GM18511 (cell line): ENCODE measurements around the gene RASA4.
"Not testable (repeated sequence)": the region's sequence is repeated elsewhere in the genome, so short reads cannot be mapped to it uniquely, and the experiment has no call there.

Source experiments
- ATAC-seq: cut with Tn5 transposase; IDR thresholded peaks from one replicate; pipeline ENCODE4 v1.9.1; 2021; ENCODE audit warnings: mild to moderate bottlenecking, moderate library complexity; ENCODE audit not compliant: unreplicated experiment

RASA4 gene

DNA sequence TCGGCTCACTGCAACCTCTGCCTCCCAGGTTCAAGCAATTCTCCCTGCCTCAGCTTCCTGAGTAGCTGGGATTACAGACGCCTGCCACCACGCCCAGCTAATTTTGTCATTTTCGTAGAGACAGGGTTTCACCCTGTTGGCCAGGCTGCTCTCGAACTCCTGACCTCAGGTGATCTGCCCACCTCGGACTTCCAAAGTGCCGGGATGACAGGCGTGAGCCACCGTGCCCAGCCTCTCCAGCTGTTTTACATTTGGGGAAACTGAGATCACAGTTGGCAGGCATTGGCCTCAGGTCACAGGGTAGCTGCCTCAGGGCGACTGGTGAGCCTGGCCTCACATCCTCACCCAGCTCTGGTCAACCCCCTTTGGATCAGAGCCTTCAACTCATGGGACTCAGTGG, 6.8 kb downstream of the RASA4 start:
- ATAC-seq: not testable (repeated sequence)

DNA sequence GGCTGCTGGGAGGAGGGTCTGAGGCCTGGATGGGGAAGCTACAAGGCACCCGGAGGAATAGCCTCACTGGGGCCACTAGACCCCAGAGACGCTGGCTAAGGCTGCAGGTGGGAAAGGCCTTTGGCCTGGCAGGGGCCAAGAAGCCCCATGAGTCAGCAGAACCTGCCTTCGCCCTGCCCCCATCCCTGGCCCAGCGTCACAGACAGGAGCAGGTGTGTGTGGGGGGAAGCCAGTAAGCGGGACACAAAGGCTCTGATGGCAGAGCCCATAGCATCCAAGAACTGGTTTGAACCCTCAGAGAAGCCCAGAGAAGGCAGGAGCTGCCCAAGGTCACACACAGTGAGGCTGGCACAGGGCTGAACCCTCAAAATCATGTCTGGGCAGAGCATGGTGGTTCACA, 9.7 kb downstream of the RASA4 start:
- not testable (repeated sequence) for ATAC-seq

DNA sequence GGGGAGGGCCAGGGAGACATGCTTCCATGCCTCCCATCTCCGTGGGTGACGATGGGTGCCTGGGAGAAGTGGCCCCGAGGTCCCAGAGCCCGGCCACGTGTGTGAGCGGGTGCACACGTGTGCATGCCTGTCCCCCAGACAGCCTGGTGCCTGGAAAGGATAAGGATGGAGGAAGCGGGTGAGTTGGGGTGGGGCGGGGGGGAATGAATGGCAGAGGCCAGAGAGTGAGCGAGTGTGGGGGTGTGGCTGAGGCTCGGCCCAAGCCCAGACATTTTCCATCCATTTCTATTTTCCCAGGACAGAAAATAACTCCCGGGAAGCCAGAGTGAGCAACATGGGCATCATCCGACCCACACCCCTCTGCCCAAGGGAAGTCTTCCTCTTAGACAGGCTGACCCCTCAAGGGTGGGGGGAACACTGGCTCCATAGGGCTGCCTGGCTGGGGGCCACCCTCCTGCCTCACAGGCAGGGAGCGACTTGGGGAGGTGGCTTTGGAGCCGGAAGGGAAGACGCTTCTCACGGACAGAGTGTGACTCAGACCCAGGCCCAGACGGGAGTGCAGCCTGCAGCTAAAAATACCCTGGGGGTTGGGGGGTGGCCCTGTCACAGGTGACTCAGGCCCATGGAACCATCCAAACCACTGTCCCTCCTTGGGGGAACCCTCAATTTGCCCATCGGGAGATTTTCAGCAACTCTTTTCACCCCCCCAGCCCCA, 12.0 kb downstream of the RASA4 start:
- ATAC-seq: not testable (repeated sequence)

DNA sequence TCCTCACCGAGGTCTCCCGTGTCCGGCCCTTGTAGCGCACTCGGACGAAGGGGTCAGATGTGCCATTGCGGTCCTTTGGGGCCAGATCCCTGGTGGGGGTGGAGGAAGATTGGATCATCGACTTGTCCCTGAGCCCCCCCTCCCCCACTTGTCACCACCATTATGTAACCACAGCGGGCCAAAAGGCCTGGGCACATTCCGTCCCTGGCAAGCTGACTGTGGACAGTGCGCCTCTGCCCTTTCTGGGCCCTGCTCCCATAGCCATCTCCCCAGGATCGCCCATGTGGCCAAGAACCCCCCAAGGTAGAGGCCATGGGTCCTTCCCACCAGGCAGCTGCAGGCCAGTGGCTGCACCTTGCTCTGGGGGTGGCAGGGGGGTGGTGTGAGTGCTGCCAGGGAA, 14.2 kb downstream of the RASA4 start:
- not testable (repeated sequence) for ATAC-seq

DNA sequence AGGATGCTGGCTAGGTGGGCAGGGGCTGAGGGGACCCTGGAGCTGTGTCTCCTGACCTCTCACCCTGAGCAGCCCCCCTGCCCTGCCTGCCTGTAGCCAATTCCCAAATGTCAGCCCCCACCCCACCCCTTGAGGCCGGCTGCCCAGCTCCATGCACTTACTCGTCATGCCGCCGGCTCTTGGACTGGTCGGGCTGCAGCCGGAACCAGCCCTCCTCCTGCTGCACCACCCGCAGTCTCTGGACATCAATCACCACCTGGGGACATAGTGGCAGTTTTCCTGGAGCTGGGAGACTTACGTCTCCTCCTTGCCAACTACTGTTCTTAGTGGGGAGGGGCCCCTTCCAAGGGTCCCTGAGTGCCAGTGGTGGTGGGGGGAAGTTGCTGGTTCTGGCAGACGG, 16.9 kb downstream of the RASA4 start:
- not testable (repeated sequence) for ATAC-seq

DNA sequence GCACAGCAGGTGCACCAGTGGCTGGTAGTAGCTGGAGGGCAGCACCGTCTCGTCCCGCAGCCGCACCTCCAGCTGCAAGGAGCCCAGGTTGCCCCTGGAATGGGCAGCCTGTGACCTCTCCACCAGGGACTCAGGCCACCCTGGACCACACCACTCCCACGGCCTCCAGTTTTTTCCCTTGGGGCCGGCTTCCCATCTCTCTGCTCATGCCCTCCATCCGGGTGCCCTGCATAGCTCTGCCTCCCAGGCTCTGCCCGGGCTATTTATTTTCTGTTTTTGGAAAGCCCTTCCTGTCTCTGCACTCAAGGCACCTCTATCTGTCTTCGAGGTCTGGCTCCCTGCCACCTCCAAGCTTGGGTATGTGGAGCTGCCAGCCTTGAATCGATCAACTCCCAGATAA, 20.5 kb downstream of the RASA4 start:
- ATAC-seq: not testable (repeated sequence)

DNA sequence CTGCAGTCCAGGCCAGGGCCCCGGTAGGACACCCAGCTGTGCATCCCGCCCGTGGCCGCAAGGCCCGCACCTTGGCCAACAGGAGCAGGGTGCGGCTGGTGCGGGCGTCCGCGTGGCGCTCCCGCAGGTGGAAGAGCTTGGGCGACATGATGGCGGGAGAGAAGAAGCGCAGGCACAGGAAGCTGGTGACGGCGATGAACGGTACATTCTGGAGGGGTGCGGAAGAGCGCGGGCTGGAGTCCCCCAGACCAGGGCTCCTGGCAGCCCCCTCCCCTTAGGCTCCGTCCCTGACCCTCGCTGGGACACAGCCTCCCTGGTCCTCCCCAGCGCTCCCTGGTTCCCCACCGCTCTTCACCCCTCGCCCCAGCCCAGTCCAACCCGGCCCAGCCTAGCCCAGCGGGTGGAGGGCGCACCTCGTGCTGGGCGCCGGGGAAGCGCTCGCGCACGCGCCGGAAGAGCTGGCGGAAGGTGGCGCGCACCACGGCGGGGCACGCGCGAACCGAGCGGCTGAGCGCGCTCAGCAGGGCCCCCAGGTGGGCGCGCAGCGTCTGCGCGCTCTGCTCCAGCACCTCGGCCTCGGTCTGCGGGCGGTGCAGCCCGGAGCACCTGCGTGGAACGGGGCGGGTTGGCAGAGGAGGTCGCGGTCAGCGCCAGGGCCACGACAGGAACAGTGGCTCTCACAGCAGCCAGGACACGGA, 22.8 kb downstream of the RASA4 start:
- peak; percentile 73 for ATAC-seq

DNA sequence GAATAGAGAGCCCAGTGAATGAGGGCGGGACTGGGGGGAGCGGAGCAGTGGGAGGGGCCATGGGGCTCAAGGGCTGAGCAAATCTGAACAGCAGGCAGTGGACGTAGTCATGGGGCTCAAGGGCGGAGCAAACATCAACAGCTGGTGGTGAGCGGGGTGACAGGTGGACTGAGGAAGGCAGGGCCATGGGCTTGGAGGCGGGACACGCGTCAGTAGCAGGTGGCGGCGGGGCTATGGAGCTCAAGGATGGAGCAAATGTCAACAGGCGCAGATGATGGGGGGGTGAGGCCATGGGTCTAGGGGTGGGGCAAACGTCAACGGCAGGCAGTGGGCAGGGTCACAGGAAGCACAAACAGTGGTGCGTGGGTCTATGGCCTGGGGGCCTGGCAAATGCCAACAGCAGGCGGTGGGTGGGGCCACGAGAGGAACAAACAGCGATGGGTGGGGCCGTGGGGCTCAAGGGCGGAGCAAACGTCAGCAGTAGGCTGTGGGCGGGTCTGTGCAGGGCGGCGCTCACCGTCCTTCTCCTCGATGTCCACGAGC, 24.0 kb downstream of the RASA4 start:
- peak; percentile 52 for ATAC-seq

DNA sequence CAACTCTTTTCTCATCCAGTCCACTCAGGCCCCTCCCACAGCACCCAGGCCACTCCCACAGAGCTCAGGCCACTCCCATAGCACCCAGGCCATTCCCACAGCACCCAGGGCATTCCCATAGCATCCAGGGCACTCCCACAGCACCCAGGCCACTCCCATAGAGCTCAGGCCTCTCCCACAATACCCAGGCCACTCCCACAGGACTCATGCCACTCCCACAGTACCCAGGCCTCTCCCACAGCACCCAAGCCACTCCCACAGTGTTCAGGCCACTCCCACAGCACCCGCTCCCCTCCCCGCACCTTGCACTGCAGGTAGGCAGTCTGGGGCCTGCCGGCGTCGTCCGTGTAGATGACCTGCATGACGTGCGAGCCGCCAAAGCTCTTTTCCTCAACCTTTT, 26.7 kb downstream of the RASA4 start:
- ATAC-seq: peak; percentile 40

DNA sequence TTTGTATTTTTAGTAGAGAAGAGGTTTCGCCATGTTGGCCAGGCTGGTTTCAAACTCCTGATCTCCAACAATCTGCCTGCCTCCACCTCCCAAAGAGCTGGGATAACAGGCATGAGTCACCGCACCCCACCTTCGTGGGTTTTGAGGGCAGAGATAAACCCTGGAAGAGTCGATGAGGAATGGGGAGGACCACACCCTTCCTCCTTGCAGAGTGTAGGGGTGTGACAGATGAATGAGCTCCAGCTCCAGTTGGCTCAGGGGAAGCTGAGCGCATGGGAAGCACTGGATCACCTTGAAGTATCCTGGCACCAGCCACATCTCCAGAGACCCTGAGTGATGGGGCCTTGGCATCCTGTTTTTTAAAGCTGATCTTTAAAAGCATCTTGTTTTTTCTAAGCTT, 33.1 kb downstream of the RASA4 start:
- ATAC-seq: not testable (repeated sequence)

DNA sequence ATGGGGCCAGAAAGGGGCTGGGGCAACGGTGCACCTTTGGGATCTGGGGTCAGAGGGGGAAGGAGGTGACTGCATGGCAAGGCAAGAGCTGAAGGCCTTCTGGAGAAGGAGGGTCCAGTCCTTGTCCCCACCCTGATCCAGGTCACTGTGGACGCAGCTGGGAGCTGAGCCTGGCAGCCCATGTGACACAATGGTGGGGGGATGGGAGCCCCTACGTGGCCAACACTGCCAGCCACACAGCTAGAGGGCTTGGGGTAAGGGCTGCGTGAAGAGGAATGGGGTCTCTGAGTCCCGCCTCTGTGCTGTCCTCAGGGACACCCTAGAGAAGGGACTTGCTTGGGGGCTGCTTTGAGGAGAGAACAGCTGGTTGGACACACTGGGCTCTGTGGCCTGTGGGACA, 34.8 kb downstream of the RASA4 start:
- not testable (repeated sequence) for ATAC-seq

DNA sequence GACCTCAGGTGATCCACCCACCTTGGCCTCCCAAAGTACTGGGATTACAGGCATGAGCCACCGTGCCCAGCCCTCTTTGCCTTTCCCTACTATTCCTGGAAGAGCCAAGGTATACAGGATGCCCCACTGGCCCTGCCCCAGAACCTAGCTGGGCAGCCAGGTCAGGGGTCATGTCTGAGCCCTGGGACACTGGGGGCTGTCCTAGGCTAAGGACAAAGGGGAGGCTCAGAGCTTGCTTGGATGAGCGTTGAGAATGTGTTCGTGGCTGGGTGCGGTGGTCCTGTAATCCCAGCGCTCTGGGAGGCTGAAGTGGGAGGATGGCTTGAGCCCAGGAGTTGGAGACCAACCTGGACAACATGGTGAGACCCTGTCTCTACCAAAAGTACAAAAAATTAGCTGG, 38.1 kb downstream of the RASA4 start:
- ATAC-seq: not testable (repeated sequence)

DNA sequence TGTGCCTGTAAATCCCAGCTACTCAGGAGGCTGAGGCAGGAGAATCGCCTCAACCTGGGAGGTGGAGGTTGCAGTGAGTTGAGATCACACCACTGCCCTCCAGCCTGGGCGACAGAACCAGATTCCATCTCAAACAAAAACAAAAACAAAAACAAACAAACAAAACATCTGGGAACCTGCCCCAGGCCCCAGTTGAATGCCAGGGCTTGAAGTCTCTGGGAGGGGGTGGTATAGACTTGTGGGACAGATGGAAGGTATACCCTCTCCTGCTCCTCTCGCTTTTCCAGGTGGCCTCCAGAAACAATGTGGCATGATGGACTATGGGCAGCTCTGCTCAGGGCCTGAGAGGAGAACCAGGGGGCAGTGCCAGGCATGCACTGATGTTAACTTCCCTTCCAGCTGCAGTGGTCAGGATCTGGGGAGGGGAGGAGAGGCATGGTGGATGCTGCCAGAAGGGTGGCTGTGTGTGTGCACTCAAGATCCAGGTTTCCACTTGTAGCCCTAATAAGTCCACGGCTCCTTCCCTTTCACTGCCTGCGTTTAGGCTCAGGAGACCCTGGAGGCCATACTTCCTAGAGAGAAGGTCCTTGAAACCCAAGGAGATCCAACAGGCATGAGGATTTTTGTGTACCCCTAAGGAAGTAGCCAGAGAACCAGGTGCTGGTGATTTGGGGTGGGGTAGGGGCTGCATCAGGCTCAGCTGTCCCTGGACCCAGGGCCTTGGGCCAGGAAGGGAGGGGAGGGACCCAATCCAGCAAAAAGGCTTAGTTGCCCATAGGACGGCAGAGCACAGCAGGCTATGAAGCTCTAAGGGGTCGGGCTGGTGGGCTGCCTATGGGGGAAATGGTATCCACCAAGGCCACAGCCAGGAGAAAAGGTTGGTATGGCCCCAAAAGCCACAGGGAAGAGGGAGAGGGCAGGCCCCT, 39.0 kb downstream of the RASA4 start:
- not testable (repeated sequence) for ATAC-seq

DNA sequence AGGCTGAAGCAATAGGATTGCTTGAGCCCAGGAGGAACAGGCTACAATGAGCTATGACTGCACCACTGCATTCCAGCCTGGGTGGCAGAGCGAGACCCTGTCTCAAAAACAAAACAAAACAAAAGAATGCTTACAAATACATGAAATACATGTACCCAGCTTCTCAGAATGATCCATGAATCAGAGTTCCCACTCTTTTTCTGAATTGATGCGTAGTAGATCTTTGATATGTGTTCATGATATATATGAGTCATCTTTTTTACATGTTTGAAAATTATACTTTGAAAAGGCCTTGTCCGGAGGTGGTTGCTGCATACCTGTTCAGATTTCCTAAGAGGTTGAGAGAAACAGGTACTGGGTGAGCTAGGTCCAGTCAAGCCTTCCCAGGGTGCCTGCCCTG, 40.2 kb downstream of the RASA4 start:
- not testable (repeated sequence) for ATAC-seq

DNA sequence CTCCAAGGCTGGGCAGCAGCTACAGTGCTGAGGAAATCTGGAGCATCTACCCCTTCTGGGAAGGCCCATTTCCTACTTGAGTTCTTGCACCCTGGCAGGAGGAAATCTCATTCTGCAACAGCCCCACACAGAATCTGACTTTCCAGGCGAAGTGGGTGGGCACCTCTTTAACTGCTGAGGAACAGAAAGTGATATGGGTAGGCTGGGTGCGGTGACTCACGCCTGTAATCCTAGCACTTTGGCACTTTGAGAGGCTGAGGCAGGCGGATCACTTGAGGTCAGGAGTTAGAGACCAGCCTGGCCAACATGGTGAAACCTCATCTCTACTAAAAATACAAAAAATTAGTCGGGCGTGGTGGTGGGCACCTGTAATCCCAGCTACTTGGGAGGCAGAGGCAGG, 41.9 kb downstream of the RASA4 start:
- not testable (repeated sequence) for ATAC-seq

DNA sequence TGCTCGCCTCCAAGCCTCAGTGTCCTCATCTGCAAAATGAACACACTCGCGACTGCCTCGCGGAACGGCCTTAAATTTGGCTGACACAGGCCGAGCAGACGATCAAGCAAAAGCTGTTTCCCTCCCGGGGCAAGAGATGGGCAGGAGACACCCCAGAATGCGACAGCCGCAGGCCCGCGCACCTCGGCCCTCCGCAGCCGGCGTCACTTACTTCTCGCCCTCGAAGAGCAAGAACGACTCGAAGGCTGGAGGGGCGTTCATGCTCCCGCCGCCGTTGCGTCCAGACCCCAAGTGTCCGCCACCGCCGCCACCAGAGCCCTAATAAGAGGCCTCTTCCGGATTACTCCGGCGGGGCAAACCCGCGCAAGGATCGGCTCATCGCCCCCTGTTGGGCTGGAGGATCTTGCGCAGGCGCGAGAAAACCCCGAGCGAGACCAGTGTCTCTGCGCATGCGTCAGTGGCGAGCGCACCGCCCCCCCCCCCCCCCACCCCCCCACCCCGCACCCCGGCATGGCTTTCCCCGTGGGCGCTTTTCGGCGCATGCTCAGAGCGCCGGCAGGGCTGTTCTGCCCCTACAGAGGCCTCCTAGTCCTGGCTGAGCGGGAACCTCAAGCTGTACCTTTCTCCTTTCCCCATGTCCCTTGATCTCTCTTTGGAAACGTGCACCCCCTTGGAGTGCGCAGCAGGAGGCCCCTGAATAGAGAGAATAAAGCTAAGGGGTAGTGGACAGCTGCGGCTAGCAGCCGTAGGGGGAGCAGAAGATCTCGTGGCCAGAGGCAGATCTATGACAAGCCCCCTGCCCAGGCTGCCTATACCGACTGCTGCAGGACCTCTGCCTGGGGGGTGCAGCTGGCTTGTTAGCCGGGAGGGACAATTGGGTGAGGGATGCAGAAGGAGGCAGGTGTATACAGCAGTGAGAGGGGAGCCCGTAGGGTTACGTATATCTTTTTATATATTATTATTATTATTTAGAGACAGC, 44.0 kb downstream of the RASA4 start, which contains the start of gene POLR2J3:
Gene POLR2J3 (minus strand): TSS at position 323 of the 979 bp plus-strand sequence. CDS start 62 bp downstream, at position 261.
- ATAC-seq: peak; percentile 92

DNA sequence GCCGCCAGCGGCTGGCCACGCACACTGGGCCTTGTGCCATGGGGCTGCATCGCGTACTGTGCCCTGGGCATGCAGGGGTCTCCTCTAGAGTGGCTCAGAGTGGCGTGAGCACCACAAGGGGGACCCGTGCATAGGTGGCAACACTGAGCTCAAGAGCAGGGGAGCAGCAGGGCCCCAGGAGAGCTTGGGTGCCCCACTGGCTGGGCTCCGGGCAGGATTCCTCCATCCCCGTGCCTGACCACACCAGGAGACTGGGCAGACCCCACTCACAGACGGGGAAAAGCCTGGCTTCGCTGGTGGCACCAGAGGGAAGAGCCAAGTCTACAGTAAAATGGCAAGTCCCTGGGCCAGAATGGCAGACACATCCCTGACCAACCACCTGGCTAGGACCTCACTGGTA, 47.9 kb downstream of the RASA4 start:
- ATAC-seq: not testable (repeated sequence)

DNA sequence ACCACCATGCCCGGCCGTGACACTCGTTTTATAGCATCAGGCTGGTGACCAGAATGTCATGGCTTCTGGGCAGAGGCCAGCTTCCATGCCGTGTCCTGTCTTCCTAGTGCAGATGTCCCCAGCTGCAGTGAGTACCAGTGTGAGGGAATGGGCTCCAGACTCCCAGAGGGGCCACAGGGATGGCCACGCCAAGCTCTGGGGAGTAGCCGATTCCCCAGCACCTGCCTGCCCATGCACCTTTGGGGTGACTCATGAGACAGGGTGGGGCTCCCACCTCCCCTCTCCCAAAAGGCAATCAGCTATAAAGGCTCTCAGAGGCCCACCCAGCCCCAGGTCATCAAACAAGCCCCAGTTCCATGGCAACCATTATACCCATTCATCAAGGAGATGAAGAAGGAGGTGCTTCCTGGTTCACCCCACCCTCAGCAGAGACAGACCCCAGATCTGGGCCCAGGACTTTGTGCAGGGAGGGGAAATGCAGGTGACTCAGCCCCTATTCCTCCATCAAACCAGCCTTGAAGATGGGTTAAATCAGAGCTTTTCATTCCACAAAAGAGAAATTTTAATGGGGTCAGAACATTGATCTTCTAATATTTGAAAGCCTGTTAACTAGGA, 65.6 kb downstream of the RASA4 start, which contains the start of gene SPDYE2:
Gene SPDYE2 (plus strand): TSS at position 419 of the 615 bp plus-strand sequence. CDS start 2,030 bp downstream, outside the sequence.
- ATAC-seq: not testable (repeated sequence)

DNA sequence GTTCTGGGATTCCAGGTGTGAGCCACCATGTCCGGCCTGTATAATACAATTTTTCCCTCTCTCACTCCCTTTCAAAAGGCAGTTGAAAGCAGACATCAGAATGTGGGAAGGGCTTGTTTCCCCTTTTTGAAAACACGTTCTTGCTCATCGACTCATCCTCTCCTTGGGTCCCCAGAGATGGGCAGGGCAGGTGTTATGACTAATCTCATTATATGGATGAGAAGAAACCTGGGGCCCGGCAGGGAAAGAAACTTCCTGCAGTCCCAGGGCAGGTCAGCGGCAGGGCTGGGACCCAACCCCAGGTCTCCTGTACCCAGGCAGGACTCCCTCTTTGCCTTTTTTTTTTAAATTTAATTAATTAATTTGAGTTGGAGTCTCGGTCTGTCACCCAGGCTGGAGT, 70.2 kb downstream of the RASA4 start:
- peak; percentile 89 for ATAC-seq
